Gastroesophageal sphincter (tissue), 4 donors: Measurements from ENCODE around the gene STON2. TPM values are rescaled to one million over a fixed set of nuclear protein-coding genes. Genes with fewer than 3 reads are reported as not detected.

ENCODE experiments used
- ATAC-seq: fragments of 150-250 bp; one replicate; pipeline ENCODE4 v1.9.1; 2016; ENCODE audit warnings: mild to moderate bottlenecking, moderate library complexity
- H3K27ac ChIP-seq, 4 donors: fragments of 200-600 bp; sonication (generic) in 3 of 4; 1 replicate in 3 of 4; 2 replicates in 1 of 4; pipeline ENCODE4 v1.5.1; 2016 to 2019
- H3K27me3 ChIP-seq: fragments of 200-600 bp; sonication (generic); one replicate; pipeline ENCODE4 v1.5.1; 2019
- H3K36me3 ChIP-seq, 2 donors: fragments of 200-600 bp; sonication (generic); one replicate each; pipeline ENCODE4 v1.5.1; 2019; ENCODE audit warnings: control low read depth in 1 of 2
- H3K4me1 ChIP-seq, 3 donors: fragments of 200-600 bp; sonication (generic); 1 replicate in 2 of 3; 2 replicates in 1 of 3; pipeline ENCODE4 v1.5.1; 2016 to 2019; ENCODE audit warnings: control low read depth in 2 of 3
- H3K4me3 ChIP-seq, 2 donors: fragments of 200-600 bp; sonication (generic); one replicate each; pipeline ENCODE4 v1.5.1; 2019; ENCODE audit warnings: mild to moderate bottlenecking in 1 of 2, moderate library complexity in 1 of 2
- H3K9me3 ChIP-seq, 3 donors: fragments of 200-600 bp; sonication (generic); one replicate each; pipeline ENCODE4 v1.5.1; 2017 to 2019; ENCODE audit warnings: control low read depth in 2 of 3
- CTCF ChIP-seq, 4 experiments: fragments of 200-600 bp in 2 of 4; fragments of 450-650 bp in 2 of 4; sonication (generic) in 1 of 4; IDR thresholded peaks; one replicate each; pipeline ENCODE4 v1.5.1; 2017 to 2019; ENCODE audit warnings: antibody characterized with exemption in 4 of 4, mild to moderate bottlenecking in 2 of 4, moderate library complexity in 2 of 4
- EP300 ChIP-seq: sonication (generic); formaldehyde crosslinking; IDR thresholded peaks from one replicate; pipeline ENCODE4 v1.6.1; 2017; ENCODE audit warnings: antibody characterized with exemption, mild to moderate bottlenecking
- POLR2A ChIP-seq, 2 donors: fragments of 450-650 bp; IDR thresholded peaks; one replicate each; pipeline ENCODE4 v1.6.1; 2017; ENCODE audit warnings: antibody characterized with exemption in 2 of 2, mild to moderate bottlenecking in 2 of 2, moderate library complexity in 1 of 2
- POLR2AphosphoS5 ChIP-seq: sonication (generic); formaldehyde crosslinking; IDR thresholded peaks from one replicate; pipeline ENCODE4 v1.6.1; 2017; ENCODE audit warnings: antibody characterized with exemption
- WGBS, 2 donors: methylation state at CpG; one replicate each; pipeline ENCODE4 v1.1.5; 2018; ENCODE audit warnings: low coverage in 1 of 2; 5-methylcytosine and 5-hydroxymethylcytosine counted together
- total RNA-seq, 4 donors: library from RNA; depleted of rRNA; stranded (reverse); fragments of >200 nt; gene quantifications; one replicate each; pipeline ENCODE4 v1.1.0, GENCODE V29; 2016

Gene STON2
- total RNA-seq, 4 donors from 2014 or later, result 2.8 to 11.6 (median 11.5) TPM

- no peaks in the 10 kb centered on the region for H3K9me3 ChIP-seq
- H3K27ac ChIP-seq, result peak overlapping the region in 2 of 4 donors; percentile 98
- TF ChIP-seq POLR2AphosphoS5, result no peak
- no peak for TF ChIP-seq POLR2A (IDR thresholded peaks at IDR 0.05)
- TF ChIP-seq CTCF (IDR thresholded peaks at IDR 0.05), result no peak
- no peak for TF ChIP-seq EP300
- ATAC-seq, result no peak
- no peaks in the 10 kb centered on the region for H3K36me3 ChIP-seq
- peaks cover 0 to 18% (median 9%) of the 10 kb centered on the region in 3 donors for H3K4me1 ChIP-seq
- no peak overlapping the region for H3K4me3 ChIP-seq
- 89 to 91% methylated on average over 2 of the region's 2 CpGs for WGBS, 2 donors
- no peaks in the 10 kb centered on the region for H3K27me3 ChIP-seq
Measured at GRCh38 chr14:81222691-81223090, 177.4 kb downstream of the STON2 start.

DNA sequence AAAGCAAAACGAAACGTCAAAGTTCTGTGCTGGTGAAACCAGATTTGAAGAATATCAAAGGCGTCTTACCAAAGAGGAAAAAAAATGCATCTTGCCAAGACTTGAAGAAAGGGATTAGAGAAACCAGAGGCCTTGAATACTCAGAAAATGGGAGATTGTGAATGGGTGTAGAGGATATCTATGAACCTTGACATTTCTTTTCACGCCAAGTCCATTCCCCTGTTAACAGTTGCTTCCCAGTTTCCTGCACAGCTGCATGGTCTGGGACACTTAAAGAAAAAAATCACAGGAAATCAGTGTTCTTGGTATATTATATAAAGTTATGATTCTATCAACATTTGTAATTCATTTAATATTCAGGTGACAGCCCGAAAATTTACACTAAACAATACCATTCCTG is 178.0 kb downstream of the STON2 start:
- peak overlapping the region in 1 of 2 donors; percentile 80 for H3K4me3 ChIP-seq
- WGBS, 2 donors, result 71 to 95% methylated on average over 2 to 5 of the region's 5 CpGs
- H3K27ac ChIP-seq, result peak overlapping the region; percentile 83 to 98 (median 98)
- H3K4me1 ChIP-seq, result peaks cover 0 to 24% (median 9%) of the 10 kb centered on the region in 3 donors
- no peak for ATAC-seq
- no peaks in the 10 kb centered on the region for H3K27me3 ChIP-seq
- no peak for TF ChIP-seq CTCF (IDR thresholded peaks at IDR 0.05)
- no peak for TF ChIP-seq EP300
- TF ChIP-seq POLR2AphosphoS5, result no peak
- TF ChIP-seq POLR2A (IDR thresholded peaks at IDR 0.05), result no peak
- H3K9me3 ChIP-seq, result no peaks in the 10 kb centered on the region
- H3K36me3 ChIP-seq, result no peaks in the 10 kb centered on the region

GRCh38 chr14:81221579-81222102 is 178.5 kb downstream of the STON2 start:
- Histone ChIP-seq H3K27ac (peak overlapping the region; percentile 83 to 98 (median 98)), H3K4me3 (peak overlapping the region; percentile 80 to 99), H3K4me1 (peaks cover 0 to 29% (median 9%) of the 10 kb centered on the region in 3 donors), H3K36me3 (no peaks in the 10 kb centered on the region), H3K9me3 (no peaks in the 10 kb centered on the region), H3K27me3 (no peaks in the 10 kb centered on the region)
- no peak for TF ChIP-seq POLR2A (IDR thresholded peaks at IDR 0.05)
- TF ChIP-seq POLR2AphosphoS5, result no peak
- TF ChIP-seq CTCF (IDR thresholded peaks at IDR 0.05), result no peak
- no peak for TF ChIP-seq EP300
- 10 to 32% methylated on average over 2 to 10 of the region's 16 CpGs for WGBS, 2 donors
- no peak for ATAC-seq

DNA sequence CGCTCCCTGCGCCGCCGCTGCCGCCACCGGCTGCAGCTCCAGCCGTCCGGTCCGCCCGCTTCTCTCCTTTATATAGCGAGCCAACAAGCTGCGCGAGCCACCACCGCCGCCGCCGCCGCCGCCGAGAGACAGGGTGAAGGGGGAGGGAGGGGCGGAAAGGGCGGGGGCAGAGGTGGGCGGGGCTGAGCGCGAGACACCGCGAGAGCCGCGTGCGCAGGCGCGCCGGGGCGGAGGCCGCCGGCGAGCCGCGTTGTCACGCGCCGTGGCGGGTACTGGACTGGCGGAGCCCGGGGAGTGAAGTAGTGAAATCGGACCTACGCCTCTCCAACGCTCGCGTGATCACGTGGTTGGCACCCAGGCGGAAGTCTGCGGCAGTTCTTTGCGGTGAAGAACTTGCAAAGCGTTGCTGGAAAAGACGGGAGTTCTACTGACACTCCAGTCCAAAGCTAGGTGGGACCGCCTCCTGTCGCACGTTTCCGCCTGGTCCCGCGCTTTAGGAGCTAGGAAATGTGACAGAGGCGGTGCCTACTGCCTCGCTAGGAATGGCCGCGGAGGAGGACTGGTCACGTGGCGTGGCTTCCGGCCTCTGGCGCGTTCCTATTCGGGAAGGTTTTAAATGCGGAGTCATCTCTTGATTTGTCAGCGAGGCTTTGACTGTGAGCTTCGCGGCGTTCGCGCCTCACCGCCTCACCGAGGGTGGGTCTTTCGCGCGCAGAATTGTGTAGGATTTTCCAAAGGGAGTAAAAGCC is 179.1 kb downstream of the STON2 start, which contains the start of gene GTF2A1:
Gene GTF2A1, minus strand, starts transcription at position 130 of the 749 bp plus-strand sequence. CDS start 441 bp downstream, outside the sequence.
- Histone ChIP-seq H3K27ac (peak within 1 kb of the TSS; percentile 96 to 98 (median 98)), H3K4me3 (peak within 1 kb of the TSS; percentile 80 to 99), H3K9me3 (no peaks in the 10 kb centered on the region), H3K27me3 (no peaks in the 10 kb centered on the region), H3K4me1 (peaks cover 0 to 32% (median 9%) of the 10 kb centered on the region in 3 donors), H3K36me3 (peaks cover 0 to 2% of the 10 kb centered on the region in 2 donors)
- peak in 1 of 4 experiments; percentile 10 for TF ChIP-seq CTCF (IDR thresholded peaks at IDR 0.05)
- peak; percentile 98 to 99 for TF ChIP-seq POLR2A (IDR thresholded peaks at IDR 0.05)
- TF ChIP-seq EP300, result no peak
- peak; percentile 99 for TF ChIP-seq POLR2AphosphoS5
- peak; percentile 93 for ATAC-seq
- 7% methylated on average over 12 of the region's 84 CpGs; no CpG with 5 or more reads in 1 of the 2 donors for WGBS, 2 donors

DNA sequence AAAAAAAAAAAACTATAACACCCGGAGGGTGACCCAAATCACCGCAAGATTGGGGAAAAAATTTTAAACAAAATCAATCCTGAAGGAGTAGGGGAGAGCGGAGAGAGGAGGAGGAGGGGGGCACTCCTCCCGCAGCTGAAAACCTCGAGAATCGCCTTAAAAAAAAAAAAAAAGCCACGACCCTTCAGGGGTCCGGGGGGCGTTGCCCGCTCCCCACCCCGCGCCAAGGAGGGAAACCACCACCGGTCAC is 179.6 kb downstream of the STON2 start:
- ATAC-seq, result no peak
- H3K27me3 ChIP-seq, result no peaks in the 10 kb centered on the region
- H3K4me3 ChIP-seq, result peak overlapping the region; percentile 80 to 99
- H3K27ac ChIP-seq, result peak overlapping the region; percentile 93 to 98 (median 98)
- H3K4me1 ChIP-seq, result peaks cover 0 to 35% (median 9%) of the 10 kb centered on the region in 3 donors
- H3K36me3 ChIP-seq, result peaks cover 0 to 7% of the 10 kb centered on the region in 2 donors
- H3K9me3 ChIP-seq, result no peaks in the 10 kb centered on the region
- 0% methylated on average over 3 to 8 of the region's 13 CpGs for WGBS, 2 donors
- TF ChIP-seq POLR2AphosphoS5, result no peak
- TF ChIP-seq POLR2A (IDR thresholded peaks at IDR 0.05), result no peak
